Measurements from ENCODE around the gene ROBO4. TPM values are rescaled to one million over a fixed set of nuclear protein-coding genes. Genes with fewer than 3 reads are reported as not detected.

The ROBO4 gene
- total and polyA plus RNA-seq, 9 of the 15 experiments (the other 6 are each of a cell fraction or from before 2014, with no cell fraction given) = not detected

GRCh38 chr11:124897674-124898262, at the start of gene ROBO4 (continued):
- TF ChIP-seq E2F4 (CRISPR knock-in tag; IDR thresholded peaks at IDR 0.05; ENCODE audit: low read depth) = no peak
- no peak for TF ChIP-seq ZBTB49 (CRISPR knock-in tag; IDR thresholded peaks at IDR 0.05; ENCODE audit: borderline replicate concordance)
- TF ChIP-seq CREM (IDR thresholded peaks at IDR 0.05; ENCODE audit: low read depth) = no peak
- TF ChIP-seq ZNF143 (CRISPR knock-in tag; IDR thresholded peaks at IDR 0.05) = no peak
- TF ChIP-seq TSC22D4 (tag; IDR thresholded peaks at IDR 0.05) = no peak
- TF ChIP-seq CBX8 (IDR thresholded peaks at IDR 0.05; ENCODE audit: borderline replicate concordance, extremely low read depth, low read depth, low read length, poor library complexity, severe bottlenecking) = no peak
- TF ChIP-seq PHF20 (IDR thresholded peaks at IDR 0.05; ENCODE audit: partially characterized antibody) = no peak

Data from K562 (cell line).